H1 (cell line): ENCODE measurements around the gene PPM1L. TPM values are rescaled to one million over a fixed set of nuclear protein-coding genes. Genes with fewer than 3 reads are reported as not detected.

Source experiments
- ATF3 ChIP-seq: IDR thresholded peaks from 2 replicates; pipeline ENCODE4 v1.6.1; 2011; ENCODE audit warnings: low read depth, mild to moderate bottlenecking, low read length; ENCODE audit not compliant: insufficient read depth
- BRCA1 ChIP-seq: IDR thresholded peaks from 2 replicates; pipeline ENCODE4 v1.6.1; 2012; ENCODE audit warnings: low read depth, low read length, improper control_type of control experiment
- PHF8 ChIP-seq: fragments of 200-600 bp; sonication (generic); conservative IDR thresholded peaks from 2 replicates; pipeline ENCODE4 v1.7.1; 2012; ENCODE audit warnings: low read depth, mild to moderate bottlenecking, inconsistent platforms, low read length, moderate library complexity
- RFX5 ChIP-seq: IDR thresholded peaks from 2 replicates; pipeline ENCODE4 v1.6.1; 2011; ENCODE audit warnings: low read depth, low read length, improper control_type of control experiment, borderline replicate concordance
- RXRA ChIP-seq: IDR thresholded peaks from 2 replicates; pipeline ENCODE4 v1.6.1; 2011; ENCODE audit warnings: low read depth, mild to moderate bottlenecking, low read length, moderate library complexity; ENCODE audit not compliant: insufficient read depth
- SIRT6 ChIP-seq: IDR thresholded peaks from one replicate; pipeline ENCODE4 v1.7.1; 2012; ENCODE audit warnings: low read length, inconsistent platforms
- SP4 ChIP-seq: IDR thresholded peaks from 2 replicates; pipeline ENCODE4 v1.6.1; 2012; ENCODE audit warnings: low read length, inconsistent platforms
- TCF12 ChIP-seq: IDR thresholded peaks from 2 replicates; pipeline ENCODE4 v1.6.1; 2011; ENCODE audit warnings: low read depth, mild to moderate bottlenecking, low read length
- polyA plus RNA-seq, 7 experiments: library from polyadenylated mRNA; depleted of rRNA in 3 of 7; stranded (reverse) in 5 of 7; unstranded in 2 of 7; fragments of >200 nt in 5 of 7; fragments of 200-250 nt in 2 of 7; gene quantifications; 1 replicate in 5 of 7; 2 replicates in 1 of 7; 4 replicates in 1 of 7; pipeline versions ENCODE4 v1.2.1 to v1.2.3, GENCODE V29; 2011 to 2013; ENCODE audit warnings: missing spikeins in 2 of 7, mixed read lengths in 2 of 7
- total RNA-seq: library from RNA; stranded (reverse); fragmentation: NEBNext Ultra II Directional; extraction: Animal tissue kit (Norgen Biotek cat#: 25700); gene quantifications from 2 replicates; pipeline ENCODE4 v1.2.1, GENCODE V29; 2021

PPM1L gene
- total and polyA plus RNA-seq, 2 of the 8 experiments (the other 6 are each of a cell fraction or from before 2014, with no cell fraction given), result 2.8 to 18.1 TPM

GRCh38 chr3:160820430-160820829 lies 64.4 kb downstream of the PPM1L start (continued):
- TF ChIP-seq PHF8 (no peak), TCF12 (no peak), RXRA (no peak), RFX5 (no peak), SIRT6 (no peak), SP4 (no peak), ATF3 (no peak), BRCA1 (no peak)
- TF ChIP-seq, all 59 proteins: peak for 0
